Measurements from ENCODE around the gene BTN2A1.
A peak's percentile ranks its signal among the peaks of the same experiment; 100 is the strongest.

The BTN2A1 gene

GRCh38 chr6:26420688-26421171 lies 37.0 kb upstream of the BTN2A1 start:
- H4K20me1 ChIP-seq (ENCODE audit: control insufficient read depth, insufficient read depth, low read depth, low read length) = no peaks in the 10 kb centered on the region
- peaks cover 7% of the 10 kb centered on the region for H3K4me1 ChIP-seq (ENCODE audit: control insufficient read depth, low read length)
- peaks cover 27% of the 10 kb centered on the region for H3K9me3 ChIP-seq (ENCODE audit: control insufficient read depth, insufficient read depth, low read length)
- no peaks in the 10 kb centered on the region for H3F3A ChIP-seq (ENCODE audit: control insufficient read depth, insufficient read depth)
- no peaks in the 10 kb centered on the region for H3K36me3 ChIP-seq (ENCODE audit: control insufficient read depth, low read length)
- no peaks in the 10 kb centered on the region for H3K27me3 ChIP-seq (ENCODE audit: control insufficient read depth, low read length)
- no peaks in the 10 kb centered on the region for H3K9me2 ChIP-seq (replicated peaks; ENCODE audit: control insufficient read depth, low read length)
- H3K79me2 ChIP-seq (ENCODE audit: control insufficient read depth, low read length) = no peaks in the 10 kb centered on the region
- no peak overlapping the region for H3K27ac ChIP-seq (ENCODE audit: low read depth, low read length)
- H3K4me3 ChIP-seq (ENCODE audit: low read length) = peak overlapping the region; percentile 87
- H3K4me2 ChIP-seq (ENCODE audit: low read length) = peak overlapping the region; percentile 79
- no peak for TF ChIP-seq EZH2phosphoT487 (IDR thresholded peaks at IDR 0.05; ENCODE audit: borderline replicate concordance, low read length)
- TF ChIP-seq, protein P1, sequence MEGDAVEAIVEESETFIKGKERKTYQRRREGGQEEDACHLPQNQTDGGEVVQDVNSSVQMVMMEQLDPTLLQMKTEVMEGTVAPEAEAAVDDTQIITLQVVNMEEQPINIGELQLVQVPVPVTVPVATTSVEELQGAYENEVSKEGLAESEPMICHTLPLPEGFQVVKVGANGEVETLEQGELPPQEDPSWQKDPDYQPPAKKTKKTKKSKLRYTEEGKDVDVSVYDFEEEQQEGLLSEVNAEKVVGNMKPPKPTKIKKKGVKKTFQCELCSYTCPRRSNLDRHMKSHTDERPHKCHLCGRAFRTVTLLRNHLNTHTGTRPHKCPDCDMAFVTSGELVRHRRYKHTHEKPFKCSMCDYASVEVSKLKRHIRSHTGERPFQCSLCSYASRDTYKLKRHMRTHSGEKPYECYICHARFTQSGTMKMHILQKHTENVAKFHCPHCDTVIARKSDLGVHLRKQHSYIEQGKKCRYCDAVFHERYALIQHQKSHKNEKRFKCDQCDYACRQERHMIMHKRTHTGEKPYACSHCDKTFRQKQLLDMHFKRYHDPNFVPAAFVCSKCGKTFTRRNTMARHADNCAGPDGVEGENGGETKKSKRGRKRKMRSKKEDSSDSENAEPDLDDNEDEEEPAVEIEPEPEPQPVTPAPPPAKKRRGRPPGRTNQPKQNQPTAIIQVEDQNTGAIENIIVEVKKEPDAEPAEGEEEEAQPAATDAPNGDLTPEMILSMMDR (IDR thresholded peaks at IDR 0.05; ENCODE audit: low read depth, low read length, poor library complexity, severe bottlenecking) = peak; percentile 50

GRCh38 chr6:26421259-26422144 lies 36.3 kb upstream of the BTN2A1 start:
- no peaks in the 10 kb centered on the region for H3K79me2 ChIP-seq (ENCODE audit: control insufficient read depth, low read length)

DNA sequence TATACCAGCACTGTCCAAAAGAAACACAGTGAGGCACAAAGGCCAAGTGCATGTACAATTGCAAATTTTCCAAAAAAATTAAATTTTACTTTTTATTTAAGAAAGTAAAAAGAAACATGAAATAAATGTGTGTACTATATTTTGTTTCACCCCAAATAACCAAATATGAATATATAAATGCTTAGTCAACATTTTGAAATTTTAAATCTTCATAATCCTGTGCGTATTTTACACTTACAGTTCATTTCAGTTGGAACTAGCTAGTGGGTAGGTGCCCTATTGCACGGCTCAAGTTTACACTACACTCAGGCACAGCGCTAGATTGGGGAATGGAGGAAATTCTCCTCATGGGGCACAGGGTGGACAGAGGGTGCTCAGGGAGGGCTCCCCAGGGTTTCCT lies 35.4 kb upstream of the BTN2A1 start:
- Histone ChIP-seq H4K20me1 (ENCODE audit: control insufficient read depth, insufficient read depth, low read depth, low read length) (no peaks in the 10 kb centered on the region), H3K36me3 (ENCODE audit: control insufficient read depth, low read length) (no peaks in the 10 kb centered on the region), H3F3A (ENCODE audit: control insufficient read depth, insufficient read depth) (no peaks in the 10 kb centered on the region), H3K79me2 (ENCODE audit: control insufficient read depth, low read length) (no peaks in the 10 kb centered on the region), H3K4me2 (ENCODE audit: low read length) (peak overlapping the region; percentile 79), H3K9me2 (replicated peaks; ENCODE audit: control insufficient read depth, low read length) (no peaks in the 10 kb centered on the region), H3K9me3 (ENCODE audit: control insufficient read depth, insufficient read depth, low read length) (peaks cover 15% of the 10 kb centered on the region), H3K27me3 (ENCODE audit: control insufficient read depth, low read length) (no peaks in the 10 kb centered on the region), H3K4me1 (ENCODE audit: control insufficient read depth, low read length) (peaks cover 7% of the 10 kb centered on the region), H3K27ac (ENCODE audit: low read depth, low read length) (no peak overlapping the region), H3K4me3 (ENCODE audit: low read length) (peak overlapping the region; percentile 87)
- TF ChIP-seq, protein P1 (IDR thresholded peaks at IDR 0.05; ENCODE audit: low read depth, low read length, poor library complexity, severe bottlenecking) = no peak
- TF ChIP-seq EZH2phosphoT487 (IDR thresholded peaks at IDR 0.05; ENCODE audit: borderline replicate concordance, low read length) = no peak

More at GRCh38 chr6:26421259-26422144, 36.3 kb upstream of the BTN2A1 start:
- Histone ChIP-seq H3K36me3 (ENCODE audit: control insufficient read depth, low read length) (no peaks in the 10 kb centered on the region), H3K4me2 (ENCODE audit: low read length) (peak overlapping the region; percentile 79), H3K4me1 (ENCODE audit: control insufficient read depth, low read length) (peaks cover 7% of the 10 kb centered on the region), H3K4me3 (ENCODE audit: low read length) (peak overlapping the region; percentile 87), H3K27ac (ENCODE audit: low read depth, low read length) (no peak overlapping the region), H3K9me3 (ENCODE audit: control insufficient read depth, insufficient read depth, low read length) (peaks cover 20% of the 10 kb centered on the region), H3F3A (ENCODE audit: control insufficient read depth, insufficient read depth) (no peaks in the 10 kb centered on the region), H3K27me3 (ENCODE audit: control insufficient read depth, low read length) (no peaks in the 10 kb centered on the region), H3K9me2 (replicated peaks; ENCODE audit: control insufficient read depth, low read length) (no peaks in the 10 kb centered on the region), H4K20me1 (ENCODE audit: control insufficient read depth, insufficient read depth, low read depth, low read length) (no peaks in the 10 kb centered on the region)
- TF ChIP-seq EZH2phosphoT487 (IDR thresholded peaks at IDR 0.05; ENCODE audit: borderline replicate concordance, low read length) = no peak
- TF ChIP-seq, protein P1 (IDR thresholded peaks at IDR 0.05; ENCODE audit: low read depth, low read length, poor library complexity, severe bottlenecking) = no peak

Data from DOHH2 (cell line).